Adrenal gland (tissue), 12 donors: ENCODE data around the gene HOXD1. TPM values are rescaled to one million over a fixed set of nuclear protein-coding genes. Genes with fewer than 3 reads are reported as not detected.

ENCODE experiments used
- DNase-seq, 7 donors: peaks; one replicate each; pipeline ENCODE4 v3.0.0-alpha.2; 2019 to 2020
- H3K27ac ChIP-seq, 5 donors: fragments of 200-600 bp; sonication (generic) in 4 of 5; 1 replicate in 3 of 5; 2 replicates in 2 of 5; pipeline versions ENCODE4 v1.5.1 to v1.8.0; 2016 to 2020; ENCODE audit warnings: mild to moderate bottlenecking in 1 of 5
- H3K27me3 ChIP-seq: fragments of 200-600 bp; 2 replicates; pipeline ENCODE4 v1.8.0; 2021
- H3K36me3 ChIP-seq, 2 donors: fragments of 200-600 bp; replicated peaks in 1 of 2; 1 replicate in 1 of 2; 2 replicates in 1 of 2; pipeline versions ENCODE4 v1.5.1 to v1.8.0; 2018 to 2022
- H3K4me1 ChIP-seq, 2 donors: fragments of 200-600 bp; replicated peaks in 1 of 2; 1 replicate in 1 of 2; 2 replicates in 1 of 2; pipeline versions ENCODE4 v1.5.1 to v1.8.0; 2018 to 2021
- H3K4me3 ChIP-seq, 4 donors: fragments of 200-600 bp; sonication (generic) in 3 of 4; one replicate each; pipeline ENCODE4 v1.5.1; 2016 to 2018
- H3K9me3 ChIP-seq, 3 donors: fragments of 200-600 bp; sonication (generic) in 1 of 3; replicated peaks in 1 of 3; 1 replicate in 2 of 3; 2 replicates in 1 of 3; pipeline versions ENCODE4 v1.5.1 to v1.8.0; 2016 to 2021
- CTCF ChIP-seq, 6 experiments: fragments of 450-650 bp in 4 of 6; fragments of 200-600 bp in 2 of 6; sonication (generic) in 1 of 6; IDR thresholded peaks; 1 replicate in 5 of 6; 2 replicates in 1 of 6; pipeline versions ENCODE4 v1.5.1 to v1.8.0; 2016 to 2021; ENCODE audit warnings: antibody characterized with exemption in 6 of 6, mild to moderate bottlenecking in 2 of 6, moderate library complexity in 1 of 6
- POLR2A ChIP-seq, 2 donors: fragments of 450-650 bp; IDR thresholded peaks; one replicate each; pipeline ENCODE4 v1.6.1; 2017; ENCODE audit warnings: antibody characterized with exemption in 2 of 2, mild to moderate bottlenecking in 2 of 2, moderate library complexity in 1 of 2
- WGBS, 4 donors: extraction: QIAGEN DNeasy Blood & Tissue Kit in 2 of 4; methylation state at CpG; one replicate each; pipeline versions ENCODE4 v1.1.5 to v1.1.7; 2013 to 2017; 5-methylcytosine and 5-hydroxymethylcytosine counted together
- intact Hi-C, 2 donors: fragments of 100-400 bp; cut with DNase I; formaldehyde crosslinking; loops; one replicate each; pipeline versions ENCODE4 v1.14.1 to v1.15.0; 2022 to 2023
- polyA plus RNA-seq, 3 donors: library from polyadenylated mRNA; stranded (reverse); fragments of 200-250 nt in 2 of 3; fragments of 350-450 nt in 1 of 3; fragmentation: Illumina TruSeq in 1 of 3; extraction: RNeasy Lipid Tissue Mini Kit (QIAGEN cat#74804) in 1 of 3; gene quantifications; one replicate each; pipeline ENCODE4 v1.2.3, GENCODE V29; 2013 to 2014
- total RNA-seq, 9 donors: library from RNA; depleted of rRNA in 4 of 9; stranded (reverse); fragments of >200 nt in 4 of 9; fragments of 120-200 nt in 1 of 9; fragmentation: NEBNext Ultra II Directional in 1 of 9; extraction: Animal tissue kit (Norgen Biotek cat#: 25700) in 1 of 9; gene quantifications; one replicate each; pipeline versions ENCODE4 v1.1.0 to v1.2.4, GENCODE V29; 2013 to 2023
- donor health status: healthy with polysubstance abuse.
- donor health status: Bipolar disorder and iron deficiency.
- donor health status: DM: yes; HTN: yes; CAD: no.
- donor health status: DM: no; HTN: no; CAD: no.
- donor health status: DM: no; HTN: no; CAD: no.
- donor health status: DM: yes; HTN: yes; CAD: no.

The HOXD1 gene
- total and polyA plus RNA-seq, 12 donors, result 0.18 to 0.72 (median 0.31) TPM; not detected in 4

GRCh38 chr2:176202491-176202890, 14.0 kb downstream of the HOXD1 start:
- DNase-seq, result no peak
- peaks cover 5% of the 10 kb centered on the region for H3K27me3 ChIP-seq

GRCh38 chr2:176205126-176205525, 16.7 kb downstream of the HOXD1 start:
- H3K9me3 ChIP-seq, result no peaks in the 10 kb centered on the region
- intact Hi-C loops, result no loop called here
- no peak for DNase-seq
- no peaks in the 10 kb centered on the region for H3K27me3 ChIP-seq
- no peak overlapping the region for H3K27ac ChIP-seq
- WGBS, 4 donors, result 73 to 90% (median 87%) methylated on average over 1 of the region's 1 CpG
- TF ChIP-seq POLR2A (IDR thresholded peaks at IDR 0.05) (no peak), CTCF (IDR thresholded peaks at IDR 0.05) (no peak)
- H3K4me3 ChIP-seq, result no peak overlapping the region
- H3K4me1 ChIP-seq, result no peaks in the 10 kb centered on the region
- H3K36me3 ChIP-seq, result no peaks in the 10 kb centered on the region

More at GRCh38 chr2:176202491-176202890, 14.0 kb downstream of the HOXD1 start:
- 79 to 91% (median 83%) methylated on average over 7 of the region's 7 CpGs for WGBS, 4 donors
- no peak overlapping the region for H3K27ac ChIP-seq
- no peak overlapping the region for H3K4me3 ChIP-seq
- H3K4me1 ChIP-seq, result no peaks in the 10 kb centered on the region
- no peaks in the 10 kb centered on the region for H3K36me3 ChIP-seq
- intact Hi-C loops, result no loop called here
- no peak for TF ChIP-seq POLR2A (IDR thresholded peaks at IDR 0.05)
- no peak for TF ChIP-seq CTCF (IDR thresholded peaks at IDR 0.05)
- H3K9me3 ChIP-seq, result no peaks in the 10 kb centered on the region

GRCh38 chr2:176206136-176206535, 17.7 kb downstream of the HOXD1 start:
- Histone ChIP-seq H3K4me1 (no peaks in the 10 kb centered on the region), H3K9me3 (no peaks in the 10 kb centered on the region), H3K36me3 (no peaks in the 10 kb centered on the region), H3K27me3 (no peaks in the 10 kb centered on the region), H3K4me3 (no peak overlapping the region), H3K27ac (no peak overlapping the region)
- 92 to 100% (median 93%) methylated on average over 2 of the region's 2 CpGs for WGBS, 4 donors
- no peak for TF ChIP-seq CTCF (IDR thresholded peaks at IDR 0.05)
- TF ChIP-seq POLR2A (IDR thresholded peaks at IDR 0.05), result no peak
- intact Hi-C loops, result no loop called here
- DNase-seq, result no peak

GRCh38 chr2:176206682-176207081, 18.2 kb downstream of the HOXD1 start:
- no peak for TF ChIP-seq POLR2A (IDR thresholded peaks at IDR 0.05)
- Histone ChIP-seq H3K9me3 (no peaks in the 10 kb centered on the region), H3K4me3 (no peak overlapping the region), H3K36me3 (no peaks in the 10 kb centered on the region), H3K27ac (no peak overlapping the region), H3K4me1 (no peaks in the 10 kb centered on the region), H3K27me3 (no peaks in the 10 kb centered on the region)
- DNase-seq, result no peak
- WGBS, 4 donors, result 65 to 76% (median 73%) methylated on average over 2 of the region's 2 CpGs
- intact Hi-C loops, result no loop called here

GRCh38 chr2:176211110-176211509, 22.6 kb downstream of the HOXD1 start:
- H3K27me3 ChIP-seq, result no peaks in the 10 kb centered on the region

More at GRCh38 chr2:176211110-176211509, 22.6 kb downstream of the HOXD1 start:
- no peaks in the 10 kb centered on the region for H3K36me3 ChIP-seq
- no peak overlapping the region for H3K4me3 ChIP-seq
- TF ChIP-seq POLR2A (IDR thresholded peaks at IDR 0.05) (no peak), CTCF (IDR thresholded peaks at IDR 0.05) (no peak)
- no peak for DNase-seq
- intact Hi-C loops, result no loop called here
- 69 to 86% (median 83%) methylated on average over 1 of the region's 1 CpG for WGBS, 4 donors
- no peaks in the 10 kb centered on the region for H3K9me3 ChIP-seq
- no peak overlapping the region for H3K27ac ChIP-seq
- no peaks in the 10 kb centered on the region for H3K4me1 ChIP-seq
